NT2/D1 (cell line): Measurements from ENCODE around the gene CDH4.

Experiments
- SUZ12 ChIP-seq: IDR thresholded peaks from 2 replicates; pipeline ENCODE4 v1.6.1; 2011; ENCODE audit not compliant: insufficient read length, insufficient read depth; ENCODE audit errors: extremely low read depth
- YY1 ChIP-seq: IDR thresholded peaks from 2 replicates; pipeline ENCODE4 v1.6.1; 2011; ENCODE audit not compliant: insufficient read length, insufficient read depth
- ZNF274 ChIP-seq: IDR thresholded peaks from 2 replicates; pipeline ENCODE4 v1.6.1; 2011; ENCODE audit warnings: mild to moderate bottlenecking, low read depth, low read length

DNA sequence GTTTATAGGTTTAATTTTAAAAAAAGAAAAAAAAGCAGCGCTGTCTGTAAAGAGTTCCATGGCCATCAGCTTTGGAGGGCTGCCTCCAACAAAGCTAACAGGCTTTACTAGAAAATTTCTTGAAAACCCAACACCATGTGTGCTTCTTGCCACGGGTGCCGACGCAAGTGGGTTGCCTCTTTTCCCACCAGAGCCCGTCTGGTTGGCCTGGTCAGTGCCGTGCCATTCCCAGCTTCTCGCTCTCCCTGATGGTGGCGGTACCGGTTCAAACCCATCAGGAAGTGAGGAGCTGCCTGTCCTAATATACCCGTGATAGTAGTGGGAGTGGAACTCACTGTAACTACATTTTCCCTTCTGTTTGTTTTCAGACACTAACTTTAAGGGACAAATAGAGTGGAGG lies 73.7 kb downstream of the CDH4 start:
- no peak for TF ChIP-seq ZNF274
- no peak for TF ChIP-seq SUZ12
- no peak for TF ChIP-seq YY1
